ENCODE data around the gene SYNGR1.

DNA sequence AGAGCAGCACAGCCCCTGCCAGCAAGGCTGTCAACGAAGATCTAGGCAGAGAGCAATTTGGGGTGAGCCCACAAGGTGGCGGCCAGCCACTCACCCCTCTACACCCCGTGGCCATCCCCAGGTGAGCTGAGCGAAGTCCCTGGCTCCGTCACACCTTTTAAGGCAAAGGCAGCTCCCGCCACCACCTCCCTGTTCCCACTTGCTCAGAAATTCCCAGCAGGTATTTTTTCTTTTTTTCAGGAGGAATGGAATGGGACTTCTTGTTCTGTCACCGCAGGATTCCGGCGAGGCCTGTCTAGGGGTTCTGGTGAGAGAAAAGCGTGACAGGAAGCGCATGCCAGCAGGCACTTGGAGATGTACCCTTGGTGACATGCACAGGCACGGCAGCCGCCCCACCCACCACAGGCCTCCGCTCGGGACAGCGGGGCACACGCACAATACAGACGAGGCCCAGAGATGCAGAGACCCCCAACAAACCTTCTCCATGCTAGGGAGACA is 40.4 kb upstream of the SYNGR1 start:
- TF ChIP-seq POLR2A (IDR thresholded peaks at IDR 0.05; ENCODE audit: low read length): no peak
- no peak for TF ChIP-seq GATA1 (IDR thresholded peaks at IDR 0.05; ENCODE audit: low read depth, low read length)
